ENCODE results near the gene C1orf50.
A peak's percentile ranks its signal among the peaks of the same experiment; 100 is the strongest.

Gene C1orf50

DNA sequence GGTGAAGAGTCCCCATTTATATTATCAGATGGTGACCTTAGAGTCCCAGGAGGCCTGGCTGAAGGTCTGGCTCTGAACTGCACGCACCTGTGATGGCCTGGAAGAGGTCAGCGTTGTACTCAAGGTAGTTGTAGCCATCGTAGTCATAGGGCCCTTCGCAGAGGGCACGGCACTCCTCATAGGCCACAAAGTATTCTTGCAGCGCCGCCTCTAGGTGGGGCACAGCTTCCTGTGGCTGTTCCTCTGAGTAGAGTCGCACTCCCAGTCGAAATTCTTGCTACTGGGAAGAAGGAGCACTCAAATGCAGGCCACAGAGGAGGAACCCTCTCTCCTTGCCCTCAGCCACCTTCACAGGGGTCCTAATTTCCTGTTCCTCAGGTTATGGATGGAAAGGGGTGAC, 7.9 kb upstream of the C1orf50 start:
- no peak overlapping the region for H3K27ac ChIP-seq (ENCODE audit: insufficient read depth, low read depth, low read length, poor library complexity, severe bottlenecking)
- no peaks in the 10 kb centered on the region for H3K4me1 ChIP-seq (ENCODE audit: control insufficient read depth, insufficient read depth, low read length)
- no peak overlapping the region for H3K4me3 ChIP-seq (ENCODE audit: insufficient read depth, low read depth, low read length)
- H3K36me3 ChIP-seq (ENCODE audit: control insufficient read depth, insufficient read depth, low read length) = peaks cover 34% of the 10 kb centered on the region
- H3K27me3 ChIP-seq (ENCODE audit: control insufficient read depth, insufficient read depth, low read length, poor library complexity, severe bottlenecking) = no peaks in the 10 kb centered on the region
- 86 to 89% methylated on average over 9 of the region's 9 CpGs for WGBS, 2 experiments
- no peaks in the 10 kb centered on the region for H3K9me3 ChIP-seq (ENCODE audit: control insufficient read depth, low read length)

DNA sequence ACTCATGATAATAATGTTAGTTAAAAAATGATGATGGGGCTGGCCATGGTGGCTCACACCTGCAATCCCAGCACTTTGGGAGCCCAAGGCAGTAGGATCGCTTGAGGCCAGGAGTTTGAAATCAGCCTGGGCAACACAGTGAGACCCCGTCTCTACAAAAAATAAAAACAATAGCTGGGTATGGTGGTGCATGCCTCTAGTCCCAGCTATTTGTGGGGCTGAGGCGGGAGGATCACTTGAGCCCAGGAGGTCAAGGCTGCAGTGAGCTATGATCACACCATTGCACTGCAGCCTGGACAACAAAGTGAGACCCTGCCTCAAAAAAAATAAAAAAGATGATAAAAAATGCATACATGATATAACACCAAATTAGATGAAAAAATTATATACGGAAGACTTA, 5.5 kb upstream of the C1orf50 start:
- Histone ChIP-seq H3K9me3 (ENCODE audit: control insufficient read depth, low read length) (no peaks in the 10 kb centered on the region), H3K4me3 (ENCODE audit: insufficient read depth, low read depth, low read length) (no peak overlapping the region), H3K27ac (ENCODE audit: insufficient read depth, low read depth, low read length, poor library complexity, severe bottlenecking) (no peak overlapping the region), H3K4me1 (ENCODE audit: control insufficient read depth, insufficient read depth, low read length) (peaks cover 6% of the 10 kb centered on the region), H3K36me3 (ENCODE audit: control insufficient read depth, insufficient read depth, low read length) (peaks cover 15% of the 10 kb centered on the region), H3K27me3 (ENCODE audit: control insufficient read depth, insufficient read depth, low read length, poor library complexity, severe bottlenecking) (no peaks in the 10 kb centered on the region)
- WGBS, 2 experiments = 93% methylated on average over 3 of the region's 4 CpGs

DNA sequence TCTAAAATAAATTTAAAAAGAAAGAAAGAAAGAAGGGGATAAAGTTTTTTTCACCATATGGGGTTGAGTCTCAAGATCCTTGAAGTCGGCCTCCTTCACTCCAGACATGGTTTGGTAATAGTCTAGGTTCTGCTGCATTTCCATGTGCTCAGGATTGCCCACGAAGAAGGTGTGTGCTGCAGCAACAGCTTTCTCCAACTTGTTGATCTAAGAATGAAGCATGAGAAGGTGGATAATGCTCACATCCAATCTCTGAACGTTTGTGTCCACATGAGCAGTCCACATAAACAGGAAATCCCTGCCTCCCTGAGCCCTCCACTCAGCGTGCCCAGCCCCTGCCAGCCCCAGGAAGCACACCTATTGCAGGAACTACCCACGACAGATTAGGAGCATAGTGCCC, 4.8 kb upstream of the C1orf50 start:
- 95% methylated on average over 5 of the region's 5 CpGs for WGBS, 2 experiments
- H3K4me3 ChIP-seq (ENCODE audit: insufficient read depth, low read depth, low read length) = no peak overlapping the region
- no peak overlapping the region for H3K27ac ChIP-seq (ENCODE audit: insufficient read depth, low read depth, low read length, poor library complexity, severe bottlenecking)
- H3K9me3 ChIP-seq (ENCODE audit: control insufficient read depth, low read length) = no peaks in the 10 kb centered on the region
- H3K27me3 ChIP-seq (ENCODE audit: control insufficient read depth, insufficient read depth, low read length, poor library complexity, severe bottlenecking) = no peaks in the 10 kb centered on the region
- H3K4me1 ChIP-seq (ENCODE audit: control insufficient read depth, insufficient read depth, low read length) = peaks cover 6% of the 10 kb centered on the region
- H3K36me3 ChIP-seq (ENCODE audit: control insufficient read depth, insufficient read depth, low read length) = peaks cover 14% of the 10 kb centered on the region

DNA sequence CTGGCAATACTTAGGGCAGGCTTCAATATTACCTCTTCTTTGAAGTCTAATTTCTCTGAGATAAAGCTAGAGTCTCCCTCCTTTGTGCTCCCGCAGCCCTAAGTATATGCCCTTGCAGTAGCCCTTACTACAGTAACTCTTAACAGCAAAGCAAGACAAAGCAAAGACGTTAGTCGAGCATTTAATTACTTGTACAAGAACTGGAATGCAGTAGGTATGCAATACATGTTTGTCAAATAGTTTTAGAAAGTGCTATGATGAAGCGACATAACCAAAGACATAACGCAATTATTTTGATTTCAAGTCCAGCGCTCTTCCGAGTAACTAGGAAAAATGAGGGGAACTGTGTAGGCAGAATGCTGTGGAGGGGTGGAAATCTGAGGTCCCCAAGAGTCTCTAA, 1.8 kb upstream of the C1orf50 start:
- WGBS, 2 experiments = 42 to 46% methylated on average over 7 of the region's 7 CpGs
- Histone ChIP-seq H3K4me1 (ENCODE audit: control insufficient read depth, insufficient read depth, low read length) (peaks cover 11% of the 10 kb centered on the region), H3K4me3 (ENCODE audit: insufficient read depth, low read depth, low read length) (peak overlapping the region; percentile 99), H3K27ac (ENCODE audit: insufficient read depth, low read depth, low read length, poor library complexity, severe bottlenecking) (no peak overlapping the region), H3K27me3 (ENCODE audit: control insufficient read depth, insufficient read depth, low read length, poor library complexity, severe bottlenecking) (no peaks in the 10 kb centered on the region), H3K36me3 (ENCODE audit: control insufficient read depth, insufficient read depth, low read length) (no peaks in the 10 kb centered on the region), H3K9me3 (ENCODE audit: control insufficient read depth, low read length) (no peaks in the 10 kb centered on the region)

DNA sequence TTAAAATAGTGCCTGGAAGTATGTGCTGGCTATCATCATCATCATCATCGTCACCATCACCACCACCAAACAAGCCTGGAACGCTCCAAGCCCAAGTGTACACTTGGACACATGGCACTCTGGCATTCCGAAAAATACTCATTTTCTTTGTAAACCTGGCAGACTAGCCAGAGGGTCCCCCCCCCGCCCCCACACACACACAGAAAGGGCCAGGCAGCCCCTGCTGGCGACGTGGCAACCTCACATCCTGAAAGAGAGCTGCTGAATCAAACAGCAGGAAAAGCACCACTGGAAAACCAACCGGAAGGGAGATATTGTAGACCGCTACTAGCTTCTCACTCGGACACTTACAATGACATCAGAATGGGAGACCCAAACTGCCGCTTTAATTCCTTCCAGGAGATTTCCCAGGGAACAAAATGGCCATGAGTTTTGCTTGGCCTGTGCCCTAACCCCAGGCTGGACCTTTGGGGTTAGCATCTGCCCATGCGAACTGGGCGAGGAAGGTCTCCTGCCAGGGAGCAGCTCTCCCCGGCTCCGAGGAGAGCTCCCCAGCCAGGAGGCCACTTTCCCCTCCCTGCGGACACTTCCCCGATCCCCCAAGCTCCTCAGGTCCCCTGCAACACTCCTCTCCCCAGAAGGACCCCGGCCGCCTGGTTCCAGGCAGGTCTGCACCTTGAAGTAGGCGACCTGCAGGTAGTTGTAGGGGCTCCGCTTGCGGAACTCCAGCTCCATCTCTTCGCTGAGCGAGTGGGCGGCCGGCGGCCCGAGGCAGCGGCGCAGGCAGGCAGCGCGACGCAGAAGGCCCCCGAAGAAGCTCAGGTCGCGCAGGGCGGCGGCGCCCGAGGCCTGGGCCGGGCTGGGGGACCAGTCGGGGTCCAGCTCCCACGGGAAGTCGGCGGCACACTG, 963 bp upstream of the C1orf50 start:
- no peaks in the 10 kb centered on the region for H3K9me3 ChIP-seq (ENCODE audit: control insufficient read depth, low read length)
- H3K4me1 ChIP-seq (ENCODE audit: control insufficient read depth, insufficient read depth, low read length) = peaks cover 11% of the 10 kb centered on the region
- 1% methylated on average over 43 of the region's 44 CpGs for WGBS, 2 experiments
- H3K27ac ChIP-seq (ENCODE audit: insufficient read depth, low read depth, low read length, poor library complexity, severe bottlenecking) = peak overlapping the region; percentile 56
- H3K36me3 ChIP-seq (ENCODE audit: control insufficient read depth, insufficient read depth, low read length) = no peaks in the 10 kb centered on the region
- peak overlapping the region; percentile 99 for H3K4me3 ChIP-seq (ENCODE audit: insufficient read depth, low read depth, low read length)
- no peaks in the 10 kb centered on the region for H3K27me3 ChIP-seq (ENCODE audit: control insufficient read depth, insufficient read depth, low read length, poor library complexity, severe bottlenecking)

DNA sequence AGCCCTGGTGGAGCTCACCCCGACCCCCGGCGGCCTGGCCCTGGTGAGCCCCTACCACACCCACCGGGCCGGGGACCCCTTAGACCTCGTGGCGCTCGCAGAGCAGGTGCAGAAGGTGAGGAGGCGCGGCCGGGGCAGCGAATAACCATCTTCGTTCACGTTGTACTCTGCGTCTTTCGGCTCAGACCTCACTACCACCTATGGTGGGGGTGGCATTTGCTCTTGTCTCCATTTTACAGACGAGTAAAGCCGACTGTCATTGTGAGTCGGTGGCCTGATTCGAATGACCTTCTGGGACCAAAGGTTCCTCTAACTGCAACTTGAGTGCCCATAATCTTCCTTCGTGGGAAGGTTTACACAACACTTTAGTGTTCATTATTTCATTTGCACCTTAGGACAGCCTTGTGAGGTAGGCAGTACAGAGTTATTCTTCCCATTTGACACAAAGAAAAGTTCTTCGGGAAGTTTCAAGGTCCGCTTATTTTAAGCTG, 506 bp downstream of the C1orf50 start:
- no peaks in the 10 kb centered on the region for H3K9me3 ChIP-seq (ENCODE audit: control insufficient read depth, low read length)
- H3K27me3 ChIP-seq (ENCODE audit: control insufficient read depth, insufficient read depth, low read length, poor library complexity, severe bottlenecking) = no peaks in the 10 kb centered on the region
- peak overlapping the region; percentile 99 for H3K4me3 ChIP-seq (ENCODE audit: insufficient read depth, low read depth, low read length)
- no peaks in the 10 kb centered on the region for H3K36me3 ChIP-seq (ENCODE audit: control insufficient read depth, insufficient read depth, low read length)
- H3K27ac ChIP-seq (ENCODE audit: insufficient read depth, low read depth, low read length, poor library complexity, severe bottlenecking) = peak overlapping the region; percentile 18
- WGBS, 2 experiments = 4% methylated on average over 23 of the region's 23 CpGs
- H3K4me1 ChIP-seq (ENCODE audit: control insufficient read depth, insufficient read depth, low read length) = peaks cover 11% of the 10 kb centered on the region

DNA sequence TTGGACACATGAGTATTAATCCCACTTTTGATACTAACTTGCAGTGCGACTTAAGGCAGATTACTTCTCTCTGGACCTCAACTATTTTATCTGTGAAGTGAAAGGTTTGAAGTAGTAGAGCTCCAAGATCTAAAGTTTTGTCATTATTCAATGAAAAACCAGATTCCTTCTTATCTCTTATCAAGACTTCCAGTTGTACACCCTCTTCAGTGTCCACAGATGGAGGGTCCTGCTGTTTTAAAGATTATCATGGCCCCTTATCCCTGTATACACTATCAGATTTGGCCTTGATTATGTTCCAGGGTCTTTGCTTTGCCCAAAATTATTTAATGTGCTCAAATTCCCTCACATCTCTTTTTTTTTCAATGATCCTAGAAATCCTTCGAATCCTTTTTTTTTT, 1.1 kb downstream of the C1orf50 start:
- Histone ChIP-seq H3K27me3 (ENCODE audit: control insufficient read depth, insufficient read depth, low read length, poor library complexity, severe bottlenecking) (no peaks in the 10 kb centered on the region), H3K27ac (ENCODE audit: insufficient read depth, low read depth, low read length, poor library complexity, severe bottlenecking) (no peak overlapping the region), H3K36me3 (ENCODE audit: control insufficient read depth, insufficient read depth, low read length) (no peaks in the 10 kb centered on the region), H3K4me3 (ENCODE audit: insufficient read depth, low read depth, low read length) (peak overlapping the region; percentile 99), H3K4me1 (ENCODE audit: control insufficient read depth, insufficient read depth, low read length) (peaks cover 11% of the 10 kb centered on the region), H3K9me3 (ENCODE audit: control insufficient read depth, low read length) (no peaks in the 10 kb centered on the region)
- 88 to 97% methylated on average over 2 of the region's 2 CpGs for WGBS, 2 experiments

DNA sequence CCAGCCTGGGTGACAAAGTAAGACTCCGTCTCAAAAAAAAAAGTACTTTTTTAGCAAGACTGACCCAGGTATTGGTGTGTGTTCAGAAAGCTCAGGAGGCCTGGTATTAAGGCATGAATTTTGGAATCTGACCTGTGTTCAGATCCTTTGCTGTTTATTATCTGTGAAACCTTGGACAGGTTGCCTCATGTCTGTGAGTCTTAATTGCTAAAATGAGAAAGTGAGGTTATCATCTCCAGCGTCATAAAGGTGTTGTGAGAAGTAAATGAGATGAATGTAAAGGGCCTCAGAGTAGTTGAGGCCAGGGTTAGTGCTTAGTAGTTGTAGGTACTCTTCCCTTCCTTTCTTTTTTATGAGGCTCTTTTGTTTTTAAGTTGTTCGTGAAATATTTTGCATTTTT, 2.8 kb downstream of the C1orf50 start:
- H3K4me3 ChIP-seq (ENCODE audit: insufficient read depth, low read depth, low read length) = no peak overlapping the region
- no peaks in the 10 kb centered on the region for H3K9me3 ChIP-seq (ENCODE audit: control insufficient read depth, low read length)
- H3K27ac ChIP-seq (ENCODE audit: insufficient read depth, low read depth, low read length, poor library complexity, severe bottlenecking) = no peak overlapping the region
- peaks cover 4% of the 10 kb centered on the region for H3K36me3 ChIP-seq (ENCODE audit: control insufficient read depth, insufficient read depth, low read length)
- peaks cover 6% of the 10 kb centered on the region for H3K4me1 ChIP-seq (ENCODE audit: control insufficient read depth, insufficient read depth, low read length)
- no peaks in the 10 kb centered on the region for H3K27me3 ChIP-seq (ENCODE audit: control insufficient read depth, insufficient read depth, low read length, poor library complexity, severe bottlenecking)
- WGBS, 2 experiments = 93 to 95% methylated on average over 2 of the region's 3 CpGs

DNA sequence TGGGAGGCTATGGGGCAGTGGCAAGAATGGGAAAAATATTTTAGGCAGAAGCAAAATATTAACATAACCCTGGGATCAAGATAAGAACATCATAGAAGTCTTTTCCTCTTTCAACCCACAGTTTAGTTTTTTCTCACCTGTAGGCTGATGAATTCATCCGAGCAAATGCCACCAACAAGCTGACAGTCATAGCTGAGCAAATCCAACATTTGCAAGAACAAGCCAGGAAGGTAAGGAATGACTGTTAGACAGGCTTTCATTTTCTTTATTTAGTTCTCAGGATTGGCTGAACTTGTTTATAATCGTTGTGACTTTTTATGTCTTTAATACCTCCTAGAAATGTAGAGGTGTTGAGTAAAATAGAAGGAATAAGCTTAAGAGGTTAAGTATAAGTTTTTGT, 6.4 kb downstream of the C1orf50 start:
- WGBS, 2 experiments = 47 to 49% methylated on average over 2 of the region's 2 CpGs
- Histone ChIP-seq H3K27ac (ENCODE audit: insufficient read depth, low read depth, low read length, poor library complexity, severe bottlenecking) (no peak overlapping the region), H3K36me3 (ENCODE audit: control insufficient read depth, insufficient read depth, low read length) (peaks cover 24% of the 10 kb centered on the region), H3K4me3 (ENCODE audit: insufficient read depth, low read depth, low read length) (no peak overlapping the region), H3K27me3 (ENCODE audit: control insufficient read depth, insufficient read depth, low read length, poor library complexity, severe bottlenecking) (no peaks in the 10 kb centered on the region), H3K4me1 (ENCODE audit: control insufficient read depth, insufficient read depth, low read length) (no peaks in the 10 kb centered on the region), H3K9me3 (ENCODE audit: control insufficient read depth, low read length) (no peaks in the 10 kb centered on the region)

DNA sequence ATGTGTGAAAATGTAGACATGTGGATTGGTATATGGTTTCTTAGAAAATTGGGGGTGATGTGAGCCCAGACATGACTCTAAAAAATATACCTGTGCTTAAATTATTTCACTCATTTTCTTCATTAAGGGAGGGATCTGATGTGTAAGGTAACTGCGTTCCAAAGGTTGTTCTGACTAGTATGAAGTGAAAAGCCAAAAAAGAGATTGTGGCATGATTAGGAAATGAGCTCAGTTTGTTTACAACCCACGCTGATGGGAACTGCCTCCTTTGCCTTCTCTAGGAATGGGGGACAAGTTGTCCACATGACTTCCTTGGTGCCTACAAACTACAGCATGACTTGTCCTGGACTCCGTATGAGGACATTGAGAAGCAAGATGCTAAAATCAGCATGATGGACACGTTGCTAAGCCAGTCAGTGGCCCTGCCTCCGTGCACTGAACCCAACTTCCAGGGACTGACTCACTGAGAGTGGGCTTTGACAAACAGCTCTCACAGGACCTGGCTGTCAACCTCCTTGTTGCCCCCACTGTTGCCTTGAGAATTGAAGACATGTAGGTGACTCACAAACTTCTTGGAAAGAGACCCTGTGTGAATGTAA, 8.0 kb downstream of the C1orf50 start:
- H3K27ac ChIP-seq (ENCODE audit: insufficient read depth, low read depth, low read length, poor library complexity, severe bottlenecking) = no peak overlapping the region
- 95 to 96% methylated on average over 5 of the region's 5 CpGs for WGBS, 2 experiments
- no peak overlapping the region for H3K4me3 ChIP-seq (ENCODE audit: insufficient read depth, low read depth, low read length)
- H3K9me3 ChIP-seq (ENCODE audit: control insufficient read depth, low read length) = no peaks in the 10 kb centered on the region
- peaks cover 31% of the 10 kb centered on the region for H3K36me3 ChIP-seq (ENCODE audit: control insufficient read depth, insufficient read depth, low read length)
- H3K27me3 ChIP-seq (ENCODE audit: control insufficient read depth, insufficient read depth, low read length, poor library complexity, severe bottlenecking) = no peaks in the 10 kb centered on the region
- no peaks in the 10 kb centered on the region for H3K4me1 ChIP-seq (ENCODE audit: control insufficient read depth, insufficient read depth, low read length)

All from ectodermal cell (in vitro differentiated cells).